22Rv1 (cell line): ENCODE results near the gene LRBA.
A peak's percentile ranks its signal among the peaks of the same experiment; 100 is the strongest.

ENCODE experiments used
- H3K27ac ChIP-seq: fragments of 450-650 bp; 2 replicates; pipeline ENCODE4 v1.5.1; 2017
- ZFX ChIP-seq: fragments of 450-650 bp; IDR thresholded peaks from 2 replicates; pipeline ENCODE4 v1.6.1; 2017; ENCODE audit warnings: antibody characterized with exemption, borderline replicate concordance
- TF ChIP-seq, protein P1 (sequence below): fragments of 450-650 bp; IDR thresholded peaks from 2 replicates; pipeline ENCODE4 v1.5.1; 2017; ENCODE audit warnings: mild to moderate bottlenecking

The LRBA gene

DNA sequence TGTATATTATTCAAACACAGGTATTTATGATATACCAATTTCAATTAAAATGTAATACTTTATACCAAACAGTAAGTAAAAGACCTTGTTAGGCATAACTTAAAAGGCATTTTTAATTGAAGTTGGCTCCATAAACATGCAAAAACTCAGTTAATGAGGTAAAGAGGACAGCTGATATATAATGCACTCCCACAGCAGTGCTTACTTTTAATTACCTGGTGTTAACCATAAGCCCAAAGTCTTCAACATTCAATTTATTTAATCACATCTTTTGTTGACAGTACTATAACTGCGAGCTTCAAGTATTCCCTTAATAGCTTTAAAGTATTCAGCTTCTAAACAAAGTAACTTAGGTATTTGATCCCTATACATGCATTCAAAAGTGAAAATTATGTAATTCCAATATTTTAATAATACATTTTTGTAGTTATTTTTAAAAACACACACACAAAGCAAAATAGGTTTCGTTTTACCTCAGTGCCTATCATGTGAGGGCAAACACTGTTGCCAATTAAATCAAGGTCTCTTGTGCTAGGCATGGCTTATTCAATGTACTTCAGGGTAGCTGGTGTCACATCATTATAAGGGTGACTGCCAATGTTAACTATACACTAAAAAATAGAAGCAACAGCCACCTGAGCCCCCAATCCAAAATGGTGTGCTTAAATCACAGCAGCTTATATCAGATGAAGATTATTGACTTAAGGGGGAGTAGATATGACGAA lies 197.1 kb downstream of the LRBA start:
- TF ChIP-seq ZFX, result no peak
- no peak overlapping the region for H3K27ac ChIP-seq

DNA sequence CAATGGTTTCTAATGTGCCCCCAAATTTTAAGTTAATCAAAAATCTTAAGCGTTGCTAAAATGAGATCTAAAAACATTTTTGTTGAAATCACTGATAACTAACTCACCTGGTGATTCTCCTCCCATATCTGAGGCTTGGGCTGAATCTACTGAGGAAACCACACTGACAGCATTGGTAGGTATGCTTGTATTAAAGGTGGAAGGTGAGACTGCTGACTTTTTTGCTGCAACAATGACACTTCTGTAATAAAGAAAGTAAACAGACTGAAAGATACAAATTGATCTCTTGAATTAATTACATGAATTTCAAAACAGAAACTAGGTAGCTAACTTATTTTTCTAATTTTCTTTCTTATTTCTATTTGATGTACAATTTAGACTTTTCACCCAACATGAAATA lies 198.1 kb downstream of the LRBA start:
- no peak for TF ChIP-seq ZFX
- TF ChIP-seq, protein P1, sequence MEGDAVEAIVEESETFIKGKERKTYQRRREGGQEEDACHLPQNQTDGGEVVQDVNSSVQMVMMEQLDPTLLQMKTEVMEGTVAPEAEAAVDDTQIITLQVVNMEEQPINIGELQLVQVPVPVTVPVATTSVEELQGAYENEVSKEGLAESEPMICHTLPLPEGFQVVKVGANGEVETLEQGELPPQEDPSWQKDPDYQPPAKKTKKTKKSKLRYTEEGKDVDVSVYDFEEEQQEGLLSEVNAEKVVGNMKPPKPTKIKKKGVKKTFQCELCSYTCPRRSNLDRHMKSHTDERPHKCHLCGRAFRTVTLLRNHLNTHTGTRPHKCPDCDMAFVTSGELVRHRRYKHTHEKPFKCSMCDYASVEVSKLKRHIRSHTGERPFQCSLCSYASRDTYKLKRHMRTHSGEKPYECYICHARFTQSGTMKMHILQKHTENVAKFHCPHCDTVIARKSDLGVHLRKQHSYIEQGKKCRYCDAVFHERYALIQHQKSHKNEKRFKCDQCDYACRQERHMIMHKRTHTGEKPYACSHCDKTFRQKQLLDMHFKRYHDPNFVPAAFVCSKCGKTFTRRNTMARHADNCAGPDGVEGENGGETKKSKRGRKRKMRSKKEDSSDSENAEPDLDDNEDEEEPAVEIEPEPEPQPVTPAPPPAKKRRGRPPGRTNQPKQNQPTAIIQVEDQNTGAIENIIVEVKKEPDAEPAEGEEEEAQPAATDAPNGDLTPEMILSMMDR, result no peak
- H3K27ac ChIP-seq, result no peak overlapping the region

GRCh38 chr4:150816491-150816890 lies 198.6 kb downstream of the LRBA start:
- no peak overlapping the region for H3K27ac ChIP-seq
- no peak for TF ChIP-seq ZFX
- TF ChIP-seq, protein P1, result no peak

- TF ChIP-seq ZFX, result no peak
- TF ChIP-seq, protein P1, result 0 out of 2 replicates have a peak, but pooled peaks have one; percentile 10
- H3K27ac ChIP-seq, result no peak overlapping the region
Observed at GRCh38 chr4:150814873-150815272, 200.2 kb downstream of the LRBA start.

GRCh38 chr4:150805183-150806025 lies 209.7 kb downstream of the LRBA start:
- TF ChIP-seq ZFX, result no peak
- TF ChIP-seq, protein P1, result no peak
- H3K27ac ChIP-seq, result no peak overlapping the region

DNA sequence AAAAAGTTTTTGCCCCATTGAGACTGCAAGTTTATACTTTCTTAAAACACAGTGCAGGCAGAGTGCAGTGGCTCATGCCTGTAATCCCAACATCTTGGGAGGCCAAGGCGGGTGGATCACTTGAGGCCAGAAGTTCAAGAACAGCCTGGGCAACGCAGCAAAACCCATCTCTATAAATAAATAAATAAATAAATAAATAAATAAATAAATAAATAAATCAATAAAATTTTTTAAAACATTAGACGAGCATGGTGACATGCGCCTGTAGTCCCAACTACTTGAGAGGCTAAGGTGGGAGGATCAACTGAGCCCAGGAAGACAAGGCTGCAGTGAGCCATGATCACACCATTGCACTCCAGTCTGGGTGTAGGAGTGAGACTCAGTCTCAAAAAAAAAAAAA lies 213.3 kb downstream of the LRBA start:
- TF ChIP-seq, protein P1, result no peak
- TF ChIP-seq ZFX, result no peak

GRCh38 chr4:150799207-150799606 lies 215.9 kb downstream of the LRBA start:
- no peak overlapping the region for H3K27ac ChIP-seq
- TF ChIP-seq, protein P1, result peak; percentile 14; the same call in 1 of the 2 replicates
- no peak for TF ChIP-seq ZFX

More for the DNA sequence above, 213.3 kb downstream of the LRBA start:
- no peak overlapping the region for H3K27ac ChIP-seq
